Stimulated activated CD4-positive, alpha-beta T cell treated with anti-CD3 and anti-CD28 coated beads, Interleukin-4, amount 100 ng/mL, for 24 hours (primary cell): ENCODE results near the gene GNAI1.

Source experiments
- DNase-seq: peaks from one replicate; pipeline ENCODE4 v3.0.0-alpha.2; 2020

GNAI1 gene

DNA sequence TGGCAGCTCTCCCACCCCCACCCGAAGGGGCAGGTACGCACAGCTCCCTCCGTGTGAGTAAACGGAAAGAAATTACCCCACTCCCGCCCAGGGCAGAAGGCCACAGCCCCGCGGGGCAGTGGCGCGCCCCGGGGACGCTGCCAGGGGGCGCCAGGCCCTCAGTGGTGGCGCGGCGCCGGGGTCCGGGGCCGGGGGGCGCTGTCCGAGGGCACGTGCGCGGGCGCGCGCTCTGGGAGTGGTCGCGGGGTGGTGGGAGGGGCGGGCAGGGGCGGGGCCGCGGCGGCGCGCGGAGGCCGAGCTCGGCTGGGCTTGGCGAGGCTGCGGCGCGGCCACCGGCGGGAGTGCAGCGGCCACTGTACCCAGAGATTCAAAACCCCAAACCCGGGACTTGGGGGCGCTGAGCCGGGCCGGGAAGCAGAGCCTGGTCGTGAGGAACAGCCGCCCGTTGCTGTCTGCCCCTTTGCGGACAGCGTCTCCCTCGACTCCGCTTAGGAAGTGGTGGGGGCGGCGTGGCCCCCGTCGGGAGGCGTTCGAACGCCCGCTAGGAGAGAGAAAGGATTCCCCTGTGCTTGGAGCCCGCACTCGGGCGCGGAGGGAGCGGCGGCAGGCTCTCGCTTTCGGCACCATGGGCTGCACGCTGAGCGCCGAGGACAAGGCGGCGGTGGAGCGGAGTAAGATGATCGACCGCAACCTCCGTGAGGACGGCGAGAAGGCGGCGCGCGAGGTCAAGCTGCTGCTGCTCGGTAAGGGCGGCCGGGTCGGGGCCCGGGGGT lies at the start of gene GNAI1:
GNAI1 (plus strand) TSS at position 296 of the 773 bp plus-strand sequence; CDS start at position 626, 330 bp downstream.
- no peak for DNase-seq

- no peak for DNase-seq
Measured at GRCh38 chr7:80087051-80087770, 47.4 kb upstream of the GNAI1 start.

DNA sequence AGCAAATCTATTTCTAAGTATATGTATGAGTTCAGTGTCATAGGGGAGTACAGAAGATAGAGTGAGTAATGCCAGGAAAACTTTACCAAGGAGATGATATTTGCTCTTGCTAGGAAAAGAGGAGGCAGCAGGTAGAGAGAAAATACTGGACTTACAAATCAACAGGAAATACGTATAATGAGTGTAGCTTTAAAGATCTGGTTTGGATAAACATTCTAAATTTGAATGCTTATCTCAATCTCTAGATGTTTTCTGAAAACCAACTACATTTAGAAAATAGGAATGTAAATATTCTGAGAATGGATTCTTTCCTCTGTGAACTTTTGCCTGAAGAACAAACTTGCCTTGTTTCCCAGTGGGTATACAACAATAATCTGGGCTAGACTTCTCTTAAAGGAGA lies 46.9 kb upstream of the GNAI1 start:
- DNase-seq, result no peak

GRCh38 chr7:80088705-80089104 lies 45.9 kb upstream of the GNAI1 start:
- DNase-seq, result no peak

- no peak for DNase-seq
Measured at GRCh38 chr7:80089366-80089765, 45.3 kb upstream of the GNAI1 start.

DNA sequence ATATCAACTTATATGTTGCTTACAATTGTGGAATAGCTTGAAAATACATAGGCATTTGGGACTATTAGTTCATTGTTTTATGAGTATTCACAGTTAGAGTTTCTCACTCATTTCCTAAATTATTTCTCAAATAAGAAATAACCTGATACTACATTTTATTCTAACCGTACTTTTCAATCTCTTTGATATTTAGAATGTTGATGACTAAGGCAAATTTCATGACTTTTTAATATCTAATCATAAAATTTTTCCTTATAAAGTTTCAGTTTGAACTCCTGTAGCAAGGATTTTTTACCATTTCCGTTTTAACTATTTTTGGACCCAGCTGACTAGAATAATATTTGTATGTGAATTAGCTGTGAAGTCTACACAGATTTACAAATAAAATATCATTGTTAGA lies 41.3 kb upstream of the GNAI1 start:
- no peak for DNase-seq

- DNase-seq, result no peak
Measured at GRCh38 chr7:80095545-80095944, 39.1 kb upstream of the GNAI1 start.

- no peak for DNase-seq
Measured at GRCh38 chr7:80097756-80098155, 36.9 kb upstream of the GNAI1 start.

DNA sequence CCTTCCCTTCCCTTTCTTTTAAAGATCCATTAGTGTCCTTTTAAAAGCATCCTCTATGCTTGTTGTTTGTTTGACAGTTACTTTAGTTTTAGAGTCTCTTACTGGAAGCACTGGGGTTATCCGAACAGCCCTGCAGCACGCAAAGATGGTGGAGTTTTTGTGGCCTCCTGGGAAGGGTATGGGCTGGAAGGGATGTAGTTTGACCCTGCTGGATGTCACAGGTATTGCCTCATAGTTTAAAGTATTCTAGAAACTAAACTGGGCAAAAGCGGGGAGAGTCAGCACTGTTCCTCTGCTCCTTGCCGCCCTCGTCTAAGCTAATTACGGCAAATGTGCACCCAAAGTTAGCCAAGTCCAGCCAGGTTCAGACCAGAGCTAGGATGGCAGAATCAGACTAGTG lies 35.8 kb upstream of the GNAI1 start:
- DNase-seq, result no peak

DNA sequence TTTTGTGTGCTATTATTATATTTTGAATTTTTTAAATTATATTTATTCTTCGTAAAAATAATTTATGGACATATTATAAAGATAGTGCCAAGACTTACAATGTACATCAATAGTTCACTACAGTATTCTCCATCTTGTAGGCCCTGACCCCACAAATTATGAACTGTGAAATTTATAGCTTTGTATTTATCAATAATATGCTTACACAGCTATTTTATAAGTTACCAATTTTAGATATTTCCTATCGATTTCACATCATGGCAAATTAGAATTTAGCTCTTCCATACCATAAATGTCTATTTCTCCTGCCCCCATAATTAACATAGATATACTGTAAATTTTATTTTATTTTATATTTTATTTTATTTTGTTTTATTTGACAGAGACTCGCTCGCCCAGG lies 34.4 kb upstream of the GNAI1 start:
- no peak for DNase-seq

DNA sequence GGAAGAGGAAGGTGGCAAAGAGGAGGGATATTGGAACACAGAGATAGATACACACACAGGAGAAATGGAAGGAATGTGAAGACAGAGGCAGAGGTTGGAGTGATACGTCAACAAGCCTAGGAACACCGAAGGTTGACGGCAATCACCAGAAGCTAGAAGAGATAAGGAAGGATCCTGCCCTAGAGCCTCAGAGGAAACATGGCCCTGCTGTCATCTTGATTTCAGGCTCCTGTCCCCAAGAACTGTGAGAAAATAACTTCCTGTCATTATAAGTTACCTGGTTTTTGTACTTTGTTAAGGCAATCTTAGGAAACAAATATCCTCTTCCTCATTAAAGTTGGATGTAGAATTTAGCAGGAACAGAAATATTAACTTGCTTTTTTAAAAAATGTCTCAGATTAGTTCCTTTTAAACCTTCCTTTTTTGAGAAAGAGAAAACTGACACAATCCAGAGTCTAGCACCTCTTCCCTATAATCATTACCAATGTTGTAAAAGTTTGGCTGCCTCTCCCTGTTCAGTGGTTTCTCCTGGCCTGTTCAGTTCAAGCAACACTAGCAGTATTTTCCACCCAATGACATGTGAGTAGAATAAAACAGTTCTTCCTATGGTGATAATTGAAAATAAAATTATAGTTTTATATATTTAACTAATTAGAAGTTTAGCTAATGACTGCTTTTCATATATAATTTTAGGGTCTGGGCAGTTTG lies 28.8 kb upstream of the GNAI1 start:
- no peak for DNase-seq

GRCh38 chr7:80106498-80107113 lies 28.0 kb upstream of the GNAI1 start:
- DNase-seq, result no peak

DNA sequence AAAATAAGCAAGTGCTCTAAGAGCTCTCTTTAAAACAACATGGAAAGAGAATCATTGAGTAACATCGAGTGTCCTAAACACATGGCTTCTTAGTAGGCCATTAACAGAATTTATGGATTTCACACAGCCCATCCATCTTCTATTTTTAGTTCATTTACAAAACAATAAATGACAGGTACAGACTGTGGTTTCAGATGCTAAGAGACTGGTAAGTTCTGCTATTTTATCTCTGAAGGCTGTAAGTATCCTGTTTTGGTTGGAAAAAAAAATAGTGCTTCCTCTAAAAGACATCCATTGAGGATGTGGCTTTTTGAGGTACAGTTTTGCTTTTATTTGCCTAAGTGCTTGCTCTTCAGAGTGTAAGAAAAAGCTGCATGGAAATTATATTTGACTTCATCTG lies 27.4 kb upstream of the GNAI1 start:
- DNase-seq, result no peak

DNA sequence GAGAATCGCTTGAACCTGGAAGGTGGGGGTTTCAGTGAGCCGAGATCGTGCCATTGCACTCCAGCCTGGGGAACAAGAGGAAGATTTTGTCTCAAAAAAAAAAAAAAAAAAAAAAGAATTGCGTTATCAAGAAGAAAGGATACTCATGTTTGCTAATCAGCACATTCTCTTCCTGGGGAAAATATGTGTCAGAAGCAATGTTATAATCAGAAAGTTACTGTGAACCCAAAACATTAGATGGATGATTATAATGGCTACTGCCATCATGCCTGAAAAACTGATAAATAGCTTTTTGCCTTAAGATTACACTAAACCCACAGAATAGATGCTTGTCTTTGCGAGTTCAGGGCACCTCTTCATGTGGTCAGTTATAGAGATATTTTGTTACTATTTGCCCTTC lies 24.3 kb upstream of the GNAI1 start:
- DNase-seq, result no peak

- DNase-seq, result no peak
Measured at GRCh38 chr7:80114159-80114558, 20.5 kb upstream of the GNAI1 start.

DNA sequence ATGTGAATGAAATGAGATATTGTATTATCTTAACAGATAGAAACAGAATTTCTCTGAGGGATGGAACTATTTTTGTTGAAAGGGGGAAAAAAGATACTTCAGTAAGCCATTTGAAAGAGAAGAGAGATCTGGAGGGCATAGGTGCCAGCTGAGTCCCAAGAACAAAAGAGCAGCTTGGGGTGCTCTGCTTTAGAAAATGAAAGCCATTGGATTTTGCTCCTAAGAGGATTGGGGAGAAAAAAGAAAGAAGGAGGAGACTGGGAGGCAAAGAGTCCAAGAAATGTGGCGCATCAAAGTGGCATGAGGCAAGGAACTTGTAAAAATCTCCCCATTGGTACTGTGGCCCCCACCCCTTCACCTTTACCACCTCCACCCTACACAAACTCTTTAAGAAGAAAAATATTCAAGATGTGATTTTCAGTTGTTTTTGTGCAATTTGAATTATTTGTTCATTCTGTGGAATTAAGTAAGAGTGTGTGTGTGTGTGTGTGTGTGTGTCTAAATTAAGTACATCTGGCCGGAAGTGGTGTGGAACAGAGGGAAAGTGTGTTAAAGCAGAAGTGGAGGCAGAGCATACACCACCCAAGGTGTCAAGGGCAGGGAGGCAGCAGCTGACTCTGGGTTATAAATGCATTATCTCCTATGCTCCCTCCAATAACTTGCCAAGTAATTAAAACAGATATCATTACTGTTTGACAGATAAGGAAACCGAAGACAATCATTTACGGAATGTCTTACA lies 9.9 kb upstream of the GNAI1 start:
- DNase-seq, result no peak

- no peak for DNase-seq
Measured at GRCh38 chr7:80127412-80128160, 7.0 kb upstream of the GNAI1 start.

DNA sequence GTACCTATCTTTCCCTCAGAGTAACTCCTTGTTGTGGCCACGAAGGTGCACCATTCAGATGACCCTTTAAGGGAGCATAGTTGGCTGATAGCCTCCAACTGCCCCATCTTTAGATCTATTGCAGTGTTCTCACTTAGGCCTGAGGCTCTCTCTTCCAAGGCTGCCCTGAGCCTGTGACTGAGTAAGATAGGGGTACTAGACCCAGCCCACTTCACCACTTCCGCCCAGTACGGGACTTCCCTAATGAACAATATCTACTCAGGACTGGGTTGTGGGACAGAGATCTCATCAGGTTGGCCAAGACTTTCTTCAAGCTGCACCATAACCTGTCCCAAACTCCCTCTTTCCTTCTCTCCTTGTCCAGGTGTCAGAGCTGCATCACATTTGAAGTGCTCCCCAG lies 5.7 kb upstream of the GNAI1 start:
- DNase-seq, result no peak

- no peak for DNase-seq
Measured at GRCh38 chr7:80129785-80130184, 4.8 kb upstream of the GNAI1 start.

GRCh38 chr7:80131675-80132435 lies 2.8 kb upstream of the GNAI1 start:
- no peak for DNase-seq

DNA sequence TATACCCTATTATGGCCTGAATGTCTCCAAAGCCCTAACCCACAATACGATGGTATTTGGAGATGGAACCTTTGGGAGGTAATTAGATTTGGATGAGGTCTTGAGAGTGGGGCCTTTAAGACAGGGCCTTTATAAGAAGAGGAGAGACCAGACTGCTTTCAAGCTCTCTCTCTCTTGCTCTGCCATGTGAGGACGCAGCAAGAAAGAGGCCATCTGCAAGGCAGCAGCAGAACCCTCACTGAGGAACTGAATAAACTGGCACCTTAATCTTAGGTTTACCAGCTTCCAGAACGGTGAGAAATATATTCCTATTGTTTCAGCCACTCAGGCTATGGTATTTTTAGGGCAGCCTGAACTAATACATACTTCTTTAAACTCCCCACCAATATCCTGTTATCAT lies 2.0 kb upstream of the GNAI1 start:
- DNase-seq, result no peak
